Islet of Langerhans (tissue), 1 donor: Measurements from ENCODE around the gene DSCAM.
"Not testable (repeated sequence)": the region's sequence is repeated elsewhere in the genome, so short reads cannot be mapped to it uniquely, and the experiment has no call there.

Experiments used
- FAIRE-seq: peaks from one replicate; lab custom pipeline; 2011; peaks lifted over from hg19 to GRCh38; lab: Jason Lieb, UNC

The DSCAM gene

GRCh38 chr21:40447016-40447415 is 399.9 kb downstream of the DSCAM start:
- FAIRE-seq, result no peak

GRCh38 chr21:40445349-40445921 is 401.5 kb downstream of the DSCAM start:
- peak; percentile 98 for FAIRE-seq

- not testable (repeated sequence) for FAIRE-seq
These were observed 407.4 kb downstream of the DSCAM start for GRCh38 chr21:40439581-40439980.

GRCh38 chr21:40438616-40439015 is 408.3 kb downstream of the DSCAM start:
- no peak for FAIRE-seq

- no peak for FAIRE-seq
These were observed 410.7 kb downstream of the DSCAM start for GRCh38 chr21:40436261-40436660.

GRCh38 chr21:40433538-40433937 is 413.4 kb downstream of the DSCAM start:
- FAIRE-seq, result no peak

- FAIRE-seq, result no peak
These were observed 421.0 kb downstream of the DSCAM start for GRCh38 chr21:40425981-40426380.

- FAIRE-seq, result peak; percentile 98
These were observed 423.9 kb downstream of the DSCAM start for GRCh38 chr21:40422896-40423635.

GRCh38 chr21:40421121-40421520 is 425.8 kb downstream of the DSCAM start:
- no peak for FAIRE-seq

- peak; percentile 56 for FAIRE-seq
These were observed 430.4 kb downstream of the DSCAM start for GRCh38 chr21:40416572-40416971.

GRCh38 chr21:40408561-40408960 is 438.4 kb downstream of the DSCAM start:
- FAIRE-seq, result no peak

- FAIRE-seq, result no peak
These were observed 442.6 kb downstream of the DSCAM start for GRCh38 chr21:40404396-40404800.

GRCh38 chr21:40402884-40403582 is 443.9 kb downstream of the DSCAM start:
- peak; percentile 21 for FAIRE-seq

GRCh38 chr21:40395732-40396131 is 451.2 kb downstream of the DSCAM start:
- no peak for FAIRE-seq

- FAIRE-seq, result no peak
These were observed 453.9 kb downstream of the DSCAM start for GRCh38 chr21:40393066-40393465.

- FAIRE-seq, result no peak
These were observed 458.9 kb downstream of the DSCAM start for GRCh38 chr21:40388046-40388445.

- no peak for FAIRE-seq
These were observed 459.8 kb downstream of the DSCAM start for GRCh38 chr21:40386981-40387747.

GRCh38 chr21:40386294-40386911 is 460.6 kb downstream of the DSCAM start:
- FAIRE-seq, result peak; percentile 88

- no peak for FAIRE-seq
These were observed 461.1 kb downstream of the DSCAM start for GRCh38 chr21:40385883-40386282.

- FAIRE-seq, result no peak
These were observed 463.0 kb downstream of the DSCAM start for GRCh38 chr21:40383951-40384350.

- FAIRE-seq, result no peak
These were observed 465.8 kb downstream of the DSCAM start for GRCh38 chr21:40381111-40381510.
